HG02623 (cell line): ENCODE results near the gene COL4A2.
"Not testable (repeated sequence)": the region's sequence is repeated elsewhere in the genome, so short reads cannot be mapped to it uniquely, and the experiment has no call there.

ENCODE experiments used
- ATAC-seq: cut with Tn5 transposase; IDR thresholded peaks from one replicate; pipeline ENCODE4 v1.9.1; 2021; ENCODE audit warnings: moderate library complexity; ENCODE audit not compliant: unreplicated experiment

COL4A2 gene

DNA sequence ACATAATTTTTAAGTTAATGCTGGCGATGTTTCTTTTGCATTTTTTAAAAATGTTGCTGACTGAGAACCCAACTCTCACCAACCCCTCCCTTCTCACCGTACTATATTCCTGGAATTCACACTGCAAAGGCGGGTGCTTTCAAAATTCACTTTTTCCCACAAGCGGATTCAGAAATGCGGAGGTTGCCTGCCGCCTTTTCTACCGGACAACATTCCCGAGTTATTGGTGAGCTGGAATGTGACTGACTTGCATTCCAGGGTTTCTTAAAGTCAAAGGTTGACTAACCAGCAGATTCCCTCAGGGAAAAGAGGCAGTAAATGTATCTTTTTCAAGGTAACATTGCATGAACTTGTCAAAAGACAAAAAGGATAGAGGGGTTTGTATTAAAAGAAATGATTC, 141.1 kb downstream of the COL4A2 start:
- ATAC-seq: no peak

DNA sequence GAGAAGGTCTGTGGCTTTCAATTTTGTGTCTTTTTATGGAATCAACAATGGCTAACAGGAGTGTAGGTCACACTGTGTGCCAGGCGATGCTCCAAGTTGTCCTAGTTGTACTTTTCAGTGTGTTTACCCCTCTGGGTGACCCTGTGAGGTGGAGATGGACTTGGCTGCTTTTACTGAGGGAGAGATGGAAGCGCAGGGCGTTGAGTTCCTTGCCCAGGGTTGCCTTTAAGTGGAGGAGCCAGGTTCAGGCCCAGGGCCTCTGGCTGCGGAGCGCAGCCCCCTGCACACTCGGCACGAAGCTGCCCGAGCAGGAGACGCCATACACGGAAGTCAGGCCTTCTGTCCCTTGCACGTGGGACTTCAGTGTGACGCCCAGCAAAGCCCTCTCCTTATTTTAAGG, 141.6 kb downstream of the COL4A2 start:
- ATAC-seq: no peak

DNA sequence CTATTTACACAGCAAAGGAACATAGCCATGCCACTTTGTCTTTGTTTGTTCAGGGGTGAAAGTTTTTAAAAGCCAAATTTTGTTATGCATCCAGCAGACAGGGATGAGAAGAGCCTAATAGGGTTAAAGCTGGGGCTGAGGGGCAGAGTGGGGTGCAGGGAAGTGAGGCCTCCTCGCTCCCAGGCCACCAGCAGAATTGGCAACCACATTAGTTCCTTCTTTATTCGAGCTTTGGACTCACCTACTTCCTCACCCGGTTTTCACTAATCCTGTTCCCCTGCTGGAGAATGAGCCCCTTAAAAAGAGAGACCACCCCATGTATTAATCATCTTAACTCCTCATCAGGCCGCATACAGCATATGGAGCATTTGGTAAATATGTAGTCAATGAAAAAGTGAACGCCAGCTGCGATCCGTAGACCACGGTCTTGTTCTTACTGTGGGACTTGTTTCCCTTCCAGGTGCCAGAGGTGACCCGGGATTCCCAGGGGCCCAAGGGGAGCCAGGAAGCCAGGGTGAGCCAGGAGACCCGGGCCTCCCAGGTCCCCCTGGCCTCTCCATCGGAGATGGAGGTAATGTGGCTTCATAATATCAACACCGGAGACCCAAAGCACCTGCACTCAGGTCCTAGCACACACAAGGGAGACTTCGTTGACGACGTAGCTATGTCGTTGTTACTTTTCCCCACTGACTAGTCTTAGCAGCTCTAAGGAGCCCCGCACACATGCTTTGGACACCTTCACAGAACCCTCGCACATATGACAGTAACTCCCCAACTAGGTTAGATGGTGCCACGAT, 142.3 kb downstream of the COL4A2 start:
- no peak for ATAC-seq

DNA sequence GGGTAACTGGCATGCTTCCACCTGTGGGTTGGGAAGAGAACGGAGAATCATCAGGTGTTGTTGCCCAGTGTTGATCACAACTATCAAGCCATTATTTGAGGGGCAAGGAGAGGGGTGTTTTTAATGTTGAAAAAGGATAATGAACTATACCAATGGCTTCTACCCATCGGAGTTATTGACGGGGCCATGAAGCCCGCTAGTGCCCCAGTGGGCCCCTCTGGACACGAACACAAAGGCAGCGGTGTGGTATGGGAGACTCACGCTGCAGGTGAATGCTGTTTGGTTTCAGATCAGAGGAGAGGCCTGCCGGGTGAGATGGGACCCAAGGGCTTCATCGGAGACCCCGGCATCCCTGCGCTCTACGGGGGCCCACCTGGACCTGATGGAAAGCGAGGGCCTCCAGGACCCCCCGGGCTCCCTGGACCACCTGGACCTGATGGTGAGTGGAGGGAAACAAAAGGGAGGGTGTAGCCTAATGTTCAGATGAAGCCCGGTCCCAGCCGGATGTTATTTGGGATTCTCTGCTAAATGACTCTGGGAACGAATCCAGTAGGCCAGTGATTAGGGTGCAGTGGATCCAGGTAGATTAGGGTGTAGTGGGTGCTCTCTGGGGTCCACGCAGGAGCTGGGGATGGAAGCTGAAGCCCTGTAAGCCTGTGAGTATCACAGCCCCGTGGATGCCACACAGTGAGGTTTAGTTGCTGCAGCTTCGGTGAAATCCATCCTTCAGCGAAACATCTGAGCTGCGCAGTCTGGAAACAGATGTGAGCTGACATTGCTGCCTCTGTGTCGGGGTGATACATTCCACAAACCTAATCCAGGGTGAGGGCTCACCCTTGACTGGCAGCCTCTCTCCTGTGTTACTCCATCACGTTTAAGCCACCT, 143.2 kb downstream of the COL4A2 start:
- ATAC-seq: no peak

DNA sequence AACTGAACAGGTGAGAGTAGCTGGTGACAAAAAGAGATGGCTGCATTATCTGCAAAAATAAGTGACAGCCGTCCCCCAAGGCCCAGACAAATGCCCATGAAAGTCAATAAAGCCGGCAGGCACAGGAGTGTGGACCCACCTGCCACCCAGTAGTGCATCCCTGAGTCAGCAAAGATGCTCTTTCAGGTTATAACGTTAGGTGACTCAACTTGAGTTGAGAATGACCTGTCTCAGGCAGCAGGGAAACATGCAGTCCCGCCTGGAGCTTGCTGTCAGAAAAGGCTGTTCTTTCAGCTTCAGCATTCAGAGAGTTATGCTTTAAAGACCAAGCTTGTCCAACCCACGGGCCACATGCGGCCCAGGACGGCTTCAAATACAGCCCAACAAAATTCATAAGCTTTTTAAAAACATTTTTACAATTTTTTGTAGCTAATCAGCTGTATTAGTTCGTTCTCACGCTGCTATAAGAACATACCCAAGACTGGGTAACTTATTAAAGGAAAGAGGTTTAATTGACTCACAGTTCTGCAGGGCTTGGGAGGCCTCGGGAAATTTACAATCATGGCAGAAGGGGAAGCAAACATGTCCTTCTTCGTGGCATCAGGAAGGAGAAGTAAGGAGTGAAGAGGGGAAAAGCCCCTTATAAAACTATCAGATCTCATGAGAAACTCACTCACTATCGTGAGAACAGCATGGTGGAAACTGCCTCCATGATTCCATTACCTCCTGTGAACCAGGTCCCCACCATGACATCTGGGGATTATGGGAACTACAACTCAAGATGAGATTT, 144.1 kb downstream of the COL4A2 start:
- no peak for ATAC-seq

DNA sequence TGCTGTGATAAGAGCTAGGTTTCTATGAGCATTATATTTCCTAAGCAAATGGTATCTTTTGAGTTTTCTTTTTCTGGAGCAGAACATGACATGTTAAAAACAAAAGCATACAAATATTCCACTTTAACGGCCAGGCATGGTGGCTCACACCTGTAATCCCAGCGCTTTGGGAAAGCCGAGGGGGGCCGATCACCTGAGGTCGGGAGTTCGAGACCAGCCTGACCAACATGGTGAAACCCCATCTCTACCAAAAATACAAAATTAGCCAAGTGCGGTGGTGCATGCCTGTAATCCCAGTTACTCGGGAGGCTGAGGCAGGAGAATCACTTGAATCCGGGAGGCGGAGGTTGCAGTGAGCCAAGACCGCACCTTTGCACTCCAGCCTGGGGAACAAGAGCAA, 146.0 kb downstream of the COL4A2 start:
- ATAC-seq: not testable (repeated sequence)

DNA sequence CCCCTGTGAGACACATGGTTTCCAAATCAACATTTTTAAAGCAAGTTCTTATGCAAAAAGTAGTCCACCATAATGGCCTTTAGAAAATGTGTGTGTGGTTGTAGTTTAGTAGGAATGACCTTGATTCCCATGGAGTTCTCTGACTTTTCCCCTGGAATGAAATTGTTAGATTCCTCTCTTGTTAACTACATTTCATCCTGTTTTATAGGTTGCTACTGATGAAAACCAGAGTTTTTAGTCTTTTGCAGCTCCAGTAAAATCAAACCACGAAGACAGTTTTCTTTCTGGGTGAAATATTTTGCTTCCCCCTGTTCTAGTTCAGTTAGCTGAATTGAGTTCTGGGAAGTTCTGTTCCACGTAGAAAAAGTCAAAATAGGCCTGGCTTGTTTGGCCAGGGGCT, 146.7 kb downstream of the COL4A2 start:
- ATAC-seq: no peak

DNA sequence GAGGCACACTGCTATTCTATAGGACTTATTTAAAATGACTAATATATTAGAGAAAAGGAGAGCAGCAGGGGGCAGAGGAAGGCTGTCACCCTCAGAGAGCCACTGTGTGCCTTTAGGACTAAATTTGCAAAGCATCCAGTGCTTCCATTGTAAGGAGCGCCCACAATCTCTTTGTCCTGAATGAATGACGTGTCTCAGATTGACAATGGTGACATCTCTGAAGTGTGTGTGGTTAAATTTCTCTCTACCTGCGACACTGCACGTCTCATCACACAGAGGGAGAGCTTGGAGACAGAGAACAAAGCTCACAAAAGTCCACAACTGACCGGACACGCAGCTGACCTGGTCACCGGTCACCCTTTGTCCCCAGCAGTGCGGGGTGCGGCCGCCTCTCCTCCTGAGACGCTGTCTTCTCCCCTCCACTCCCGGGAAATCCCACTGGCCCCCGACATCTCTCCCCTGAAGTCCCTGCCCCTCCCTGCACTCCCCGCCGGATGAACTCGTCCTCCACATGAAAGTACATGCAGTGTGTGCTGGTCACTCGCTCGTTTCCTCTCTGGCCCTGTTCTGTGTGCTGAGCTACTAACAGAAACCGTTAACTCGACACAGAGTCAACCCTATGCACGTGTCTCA, 147.3 kb downstream of the COL4A2 start:
- no peak for ATAC-seq

DNA sequence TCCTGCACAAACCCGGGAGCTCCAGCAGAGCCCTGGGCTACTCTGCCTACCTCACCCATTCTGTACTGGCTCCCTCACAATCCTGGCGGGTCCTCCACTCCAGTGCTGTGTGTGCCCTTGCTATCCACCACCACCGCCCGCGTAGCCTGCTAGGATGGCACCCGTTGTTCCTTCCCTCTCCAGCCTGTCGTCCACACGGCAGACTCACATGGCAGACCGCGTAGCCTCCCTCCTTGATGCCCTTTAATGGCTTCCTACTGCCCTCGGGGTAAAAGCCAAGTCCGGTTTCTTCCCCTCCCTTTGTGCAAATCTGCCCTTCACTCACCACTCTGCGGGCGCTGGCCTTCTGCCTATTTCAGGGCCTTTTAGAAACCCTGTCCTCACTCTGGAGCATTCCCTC, 147.9 kb downstream of the COL4A2 start:
- no peak for ATAC-seq

DNA sequence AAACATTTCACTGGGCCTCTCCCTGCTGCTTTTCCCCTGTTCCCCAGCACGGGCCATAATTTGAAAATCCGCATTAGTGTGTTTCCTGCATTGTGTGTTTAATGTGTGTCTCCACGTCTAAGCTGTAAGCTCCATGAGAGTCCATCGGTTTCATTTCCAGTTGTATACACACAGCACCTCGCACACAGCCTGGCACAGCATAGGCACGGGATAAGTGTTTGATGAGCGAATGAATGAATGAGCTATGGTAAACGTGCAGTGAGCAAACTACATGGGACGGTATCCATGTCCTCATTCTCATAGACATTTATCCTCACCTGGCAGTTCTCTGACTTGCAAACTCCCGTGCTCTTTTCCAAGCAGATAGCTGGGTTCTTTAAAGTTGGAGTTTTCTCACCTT, 148.4 kb downstream of the COL4A2 start:
- no peak for ATAC-seq

DNA sequence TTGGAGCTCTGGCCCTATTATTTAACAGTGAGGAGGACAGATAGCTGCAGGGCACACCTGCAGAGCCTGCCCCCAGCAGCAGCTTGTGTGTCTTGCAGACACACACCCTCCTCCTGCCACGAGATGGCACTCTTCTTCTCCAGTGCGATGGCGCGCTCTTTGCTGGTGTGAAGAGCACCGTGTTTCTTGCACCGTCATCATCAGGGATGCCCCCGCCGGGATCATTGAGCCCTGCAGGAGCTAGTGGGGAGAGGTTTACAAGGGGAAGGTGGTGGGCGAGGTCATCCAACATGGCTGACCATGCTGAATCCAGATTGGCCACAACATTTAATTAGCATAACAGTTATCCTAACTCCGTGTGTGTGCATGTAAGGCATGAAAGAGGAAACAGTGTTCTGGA, 148.9 kb downstream of the COL4A2 start:
- peak; percentile 99 for ATAC-seq

DNA sequence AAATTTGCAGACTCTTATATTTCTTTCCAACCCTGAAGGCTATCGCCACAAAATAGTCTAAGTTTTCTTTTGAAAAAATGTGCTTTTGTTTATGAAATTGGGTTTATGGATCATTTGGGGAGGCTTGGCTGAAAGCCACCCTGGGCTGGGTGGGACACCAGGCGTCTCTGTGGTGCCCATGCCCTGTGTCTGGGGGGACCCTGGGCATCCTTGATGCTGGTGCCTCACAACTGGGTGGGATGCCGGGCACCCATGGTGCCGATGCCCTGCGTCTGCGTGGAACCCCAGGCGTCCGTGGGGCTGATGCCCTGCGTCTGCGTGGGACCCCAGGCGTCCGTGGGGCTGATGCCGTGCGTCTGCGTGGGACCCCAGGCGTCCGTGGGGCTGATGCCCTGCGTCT, 149.5 kb downstream of the COL4A2 start:
- no peak for ATAC-seq

DNA sequence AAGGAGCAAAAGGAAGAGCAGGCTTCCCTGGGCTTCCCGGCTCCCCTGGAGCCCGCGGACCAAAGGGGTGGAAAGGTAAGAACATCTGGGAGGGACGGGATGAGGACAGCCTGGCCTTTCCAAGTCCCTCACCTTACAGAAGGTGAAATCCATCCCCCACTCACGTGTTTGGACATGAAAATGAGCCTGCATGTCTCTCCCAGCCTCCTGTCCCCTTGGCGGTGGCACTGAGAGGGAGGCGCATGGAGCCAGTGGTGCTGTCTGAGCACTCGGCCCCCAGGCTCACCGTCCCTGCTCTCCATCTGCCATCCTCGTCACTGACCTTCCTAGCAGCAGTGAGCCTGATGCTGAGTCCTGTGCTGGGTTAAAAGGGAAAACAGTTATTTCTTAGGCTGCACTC, 150.3 kb downstream of the COL4A2 start:
- no peak for ATAC-seq

DNA sequence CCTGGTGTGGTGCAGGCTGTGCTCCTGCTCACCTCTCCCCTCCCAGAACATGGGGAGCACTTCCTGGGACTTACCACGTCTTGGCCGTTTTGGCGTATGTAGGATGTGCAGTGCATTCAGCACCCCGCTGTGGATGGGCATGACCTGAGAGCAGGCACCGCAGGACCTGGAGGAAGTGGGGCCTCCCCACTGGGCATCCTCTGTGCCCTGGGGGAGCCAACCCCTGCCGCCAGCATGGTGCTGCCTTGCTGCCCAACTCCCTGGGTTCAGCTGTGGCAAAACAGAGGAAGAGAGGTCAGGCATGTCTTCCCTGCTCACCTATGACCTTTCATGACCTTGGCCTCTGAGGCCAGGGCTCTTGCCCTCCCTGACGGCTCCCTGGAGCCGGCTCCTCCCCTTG, 150.9 kb downstream of the COL4A2 start:
- ATAC-seq: no peak

DNA sequence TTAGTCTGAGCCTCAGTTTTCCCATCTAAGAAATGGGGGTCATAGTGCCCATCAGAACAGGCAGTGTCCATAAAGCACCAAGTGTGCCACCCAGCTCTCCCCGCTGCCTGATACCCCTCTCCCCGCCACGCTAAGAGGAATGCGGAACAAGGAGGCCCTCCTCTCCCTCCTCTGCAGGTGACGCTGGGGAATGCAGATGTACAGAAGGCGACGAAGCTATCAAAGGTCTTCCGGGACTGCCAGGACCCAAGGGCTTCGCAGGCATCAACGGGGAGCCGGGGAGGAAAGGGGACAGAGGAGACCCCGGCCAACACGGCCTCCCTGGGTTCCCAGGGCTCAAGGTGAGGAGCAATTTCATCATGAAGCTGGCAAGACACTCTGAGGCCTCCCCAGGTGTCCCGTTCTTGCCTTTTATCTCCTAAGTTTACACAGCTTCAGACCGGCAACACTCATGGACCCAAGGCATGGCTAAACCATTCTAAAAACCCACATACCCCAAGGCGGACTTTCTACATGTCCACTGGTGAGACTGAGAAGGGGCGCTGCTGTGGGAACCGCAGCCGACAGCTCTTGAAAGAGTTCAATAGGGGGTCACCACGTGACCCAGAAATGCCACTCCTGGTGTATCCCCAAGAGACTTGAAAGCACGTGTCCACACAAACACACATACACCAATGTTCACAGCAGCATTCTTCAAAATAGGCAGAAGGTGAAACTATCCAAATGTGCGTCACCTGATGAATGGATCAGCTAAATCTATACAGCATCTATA, 151.7 kb downstream of the COL4A2 start:
- no peak for ATAC-seq

DNA sequence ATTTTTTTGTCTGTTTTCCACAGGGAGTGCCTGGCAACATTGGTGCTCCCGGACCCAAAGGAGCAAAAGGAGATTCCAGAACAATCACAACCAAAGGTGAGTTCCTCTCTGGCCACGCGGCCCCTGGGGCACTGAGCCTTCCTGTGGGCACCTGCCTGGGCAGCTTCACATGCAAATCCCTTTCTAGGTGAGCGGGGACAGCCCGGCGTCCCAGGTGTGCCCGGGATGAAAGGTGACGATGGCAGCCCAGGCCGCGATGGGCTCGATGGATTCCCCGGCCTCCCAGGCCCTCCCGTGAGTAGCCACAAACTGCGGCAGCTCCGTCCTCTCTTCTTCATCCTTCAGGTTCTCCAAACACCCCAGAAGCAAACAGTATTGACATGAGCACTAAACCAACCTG, 155.0 kb downstream of the COL4A2 start:
- no peak for ATAC-seq

DNA sequence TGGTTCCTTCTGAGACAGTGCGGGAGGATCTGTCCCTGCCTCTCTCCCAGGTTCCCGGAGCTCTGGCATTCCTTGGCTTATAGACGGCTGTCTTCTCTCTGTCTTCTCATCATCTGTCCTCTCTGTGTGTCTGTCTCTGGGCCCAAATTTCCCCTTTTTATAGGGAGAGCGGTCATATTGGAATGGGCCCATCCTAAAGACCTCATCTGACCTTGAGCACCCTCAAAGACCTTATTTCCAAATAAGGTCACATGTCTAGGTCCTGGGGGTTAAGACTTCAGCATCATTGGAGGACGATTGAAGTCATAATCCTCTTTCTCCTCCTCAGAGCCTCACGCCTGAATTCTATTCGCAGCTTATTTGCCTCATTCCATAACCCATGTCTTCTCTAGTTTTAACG, 156.1 kb downstream of the COL4A2 start:
- no peak for ATAC-seq

DNA sequence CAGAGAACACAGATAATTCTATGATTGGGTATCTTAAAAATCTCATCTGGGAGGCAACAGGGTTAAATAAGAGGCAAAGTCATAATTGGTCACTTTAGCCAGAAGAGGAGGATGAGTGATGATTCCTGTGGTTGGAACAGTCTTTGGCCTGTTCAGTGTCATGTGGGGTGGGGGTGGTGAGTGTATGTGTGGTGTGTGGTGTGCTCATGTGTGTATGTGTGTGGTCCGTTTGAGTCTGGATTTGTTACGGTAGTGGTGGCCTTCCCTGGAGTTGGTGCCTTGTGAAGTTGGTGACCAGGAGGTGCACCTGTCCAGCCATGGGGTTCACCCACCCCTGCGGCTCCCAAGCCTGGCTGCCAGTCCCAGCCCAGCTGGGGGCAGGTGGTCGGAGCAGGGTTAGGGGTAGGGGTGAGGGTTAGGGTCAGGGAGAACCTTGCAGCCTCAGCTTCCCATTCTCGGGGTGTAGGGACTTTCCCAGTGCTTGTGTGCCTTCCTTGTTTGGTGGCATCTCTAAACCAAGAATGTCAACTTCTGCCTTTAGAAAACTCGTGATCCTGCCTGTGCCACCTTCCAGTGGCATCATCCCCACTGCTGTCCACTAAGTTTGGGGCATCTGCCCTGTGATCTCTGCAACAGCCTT, 156.9 kb downstream of the COL4A2 start:
- ATAC-seq: no peak

DNA sequence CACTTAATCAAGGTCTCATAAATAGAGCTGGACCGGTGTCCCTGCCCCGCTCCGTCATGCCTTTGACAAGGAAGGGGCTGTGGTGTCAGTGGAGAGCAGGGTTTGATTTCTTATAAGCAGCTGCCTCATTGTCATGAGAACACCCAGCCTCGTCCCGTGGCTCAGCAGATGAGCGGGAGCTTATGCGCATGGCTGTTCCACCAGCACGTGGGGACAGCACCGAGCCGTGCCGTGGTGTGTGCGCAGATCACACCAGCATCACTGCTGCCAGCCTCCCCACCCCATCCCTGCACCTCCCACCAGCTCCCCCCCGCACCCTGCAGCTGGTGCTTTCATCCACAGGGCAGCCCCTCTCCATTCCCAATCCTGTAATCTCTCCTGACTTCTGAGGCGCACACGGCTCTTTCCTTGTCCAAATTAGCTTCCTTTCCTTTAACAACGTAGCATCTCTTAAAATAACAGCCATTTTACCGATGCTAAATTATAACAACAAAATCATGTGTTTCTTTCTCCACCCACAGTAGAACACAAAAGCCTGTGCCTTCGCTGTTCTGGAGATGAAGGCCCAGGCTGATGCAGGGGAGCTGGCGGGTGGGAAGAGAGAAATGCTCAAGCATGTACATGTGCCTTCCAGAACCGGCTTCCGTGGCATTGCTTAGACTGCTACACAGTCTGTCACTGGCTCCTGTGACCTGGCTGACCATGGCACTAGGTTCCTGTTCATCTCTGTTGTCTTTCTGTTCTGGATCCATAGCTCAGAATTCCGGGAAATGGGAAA, 157.7 kb downstream of the COL4A2 start:
- ATAC-seq: no peak
